CD4-positive, alpha-beta memory T cell (primary cell): ENCODE measurements around the gene SLC9C1. TPM values are rescaled to one million over a fixed set of nuclear protein-coding genes. Genes with fewer than 3 reads are reported as not detected.
"Not testable (repeated sequence)": the region's sequence is repeated elsewhere in the genome, so short reads cannot be mapped to it uniquely, and the experiment has no call there.

Experiments used
- CTCF ChIA-PET: fragments of 350-600 bp; sonication (Branson Sonifier 250); formaldehyde crosslinking; loops from one replicate; lab custom pipeline; 2021; ENCODE audit warnings: inconsistent platforms; ENCODE audit not compliant: partially characterized antibody; lab: Charles Lee
- POLR2A ChIA-PET: fragments of 350-600 bp; sonication (Branson Sonifier 250); formaldehyde crosslinking; loops from one replicate; lab custom pipeline; 2021; ENCODE audit not compliant: partially characterized antibody; lab: Charles Lee
- DNase-seq, 5 donors: peaks; one replicate each; pipeline versions ENCODE4 v3.0.0 to v3.0.0-alpha.2; 2020 to 2022; ENCODE audit warnings: mixed read lengths in 1 of 5
- H3K27ac ChIP-seq: one replicate; pipeline ENCODE4 v1.7.0; 2013; ENCODE audit warnings: low read depth, low read length
- H3K27me3 ChIP-seq: 2 replicates; pipeline ENCODE4 v1.7.0; 2013; ENCODE audit warnings: mild to moderate bottlenecking, low read length, moderate library complexity; ENCODE audit not compliant: insufficient read depth
- H3K36me3 ChIP-seq: 2 replicates; pipeline ENCODE4 v1.7.0; 2013; ENCODE audit warnings: mild to moderate bottlenecking, low read length, moderate library complexity; ENCODE audit not compliant: insufficient read depth
- H3K4me1 ChIP-seq: 2 replicates; pipeline ENCODE4 v1.7.0; 2013; ENCODE audit warnings: mild to moderate bottlenecking, low read length, moderate library complexity; ENCODE audit not compliant: insufficient read depth
- H3K4me3 ChIP-seq, 2 donors: one replicate each; pipeline ENCODE4 v1.7.0; 2013; ENCODE audit warnings: low read length in 2 of 2, mild to moderate bottlenecking in 1 of 2
- H3K9me3 ChIP-seq, 2 donors: one replicate each; pipeline ENCODE4 v1.7.0; 2013; ENCODE audit warnings: low read length in 2 of 2, control low read depth in 1 of 2; ENCODE audit not compliant: control insufficient read depth in 1 of 2
- H3K27ac Mint-ChIP-seq, 7 donors: one replicate each; pipeline ENCODE4 v1.8.0; 2020 to 2021; ENCODE audit warnings: mixed read lengths in 7 of 7, mild to moderate bottlenecking in 6 of 7, inconsistent platforms in 3 of 7, moderate library complexity in 3 of 7
- H3K27me3 Mint-ChIP-seq, 2 donors: one replicate each; pipeline ENCODE4 v1.8.0; 2020 to 2021; ENCODE audit warnings: mixed read lengths in 2 of 2
- H3K36me3 Mint-ChIP-seq, 2 donors: one replicate each; pipeline ENCODE4 v1.8.0; 2020 to 2021; ENCODE audit warnings: mixed read lengths in 2 of 2, inconsistent platforms in 1 of 2, mild to moderate bottlenecking in 1 of 2
- H3K4me1 Mint-ChIP-seq, 4 donors: one replicate each; pipeline ENCODE4 v1.8.0; 2020 to 2021; ENCODE audit warnings: mixed read lengths in 4 of 4, mild to moderate bottlenecking in 1 of 4
- H3K4me3 Mint-ChIP-seq, 8 donors: one replicate each; pipeline ENCODE4 v1.8.0; 2020 to 2021; ENCODE audit warnings: mixed read lengths in 8 of 8, mild to moderate bottlenecking in 7 of 8, moderate library complexity in 6 of 8, inconsistent platforms in 3 of 8
- H3K9me3 Mint-ChIP-seq, 8 donors: one replicate each; pipeline ENCODE4 v1.8.0; 2020 to 2021; ENCODE audit warnings: mixed read lengths in 8 of 8, mild to moderate bottlenecking in 5 of 8, inconsistent platforms in 3 of 8, moderate library complexity in 1 of 8
- intact Hi-C: fragments of 100-400 bp; cut with micrococcal nuclease; formaldehyde crosslinking; loops from one replicate; pipeline ENCODE4 v1.15.1; 2023
- polyA plus RNA-seq, 2 donors: library from polyadenylated mRNA; unstranded; fragments of 300-500 nt; fragmentation: Illumina TruSeq; gene quantifications; one replicate each; pipeline ENCODE4 v1.2.3, GENCODE V29; 2021
- total RNA-seq, 2 experiments: library from RNA; stranded (reverse); gene quantifications; one replicate each; pipeline ENCODE4 v1.2.3, GENCODE V29; 2021

Gene SLC9C1
- total and polyA plus RNA-seq, 4 experiments from 2014 or later: not detected

DNA sequence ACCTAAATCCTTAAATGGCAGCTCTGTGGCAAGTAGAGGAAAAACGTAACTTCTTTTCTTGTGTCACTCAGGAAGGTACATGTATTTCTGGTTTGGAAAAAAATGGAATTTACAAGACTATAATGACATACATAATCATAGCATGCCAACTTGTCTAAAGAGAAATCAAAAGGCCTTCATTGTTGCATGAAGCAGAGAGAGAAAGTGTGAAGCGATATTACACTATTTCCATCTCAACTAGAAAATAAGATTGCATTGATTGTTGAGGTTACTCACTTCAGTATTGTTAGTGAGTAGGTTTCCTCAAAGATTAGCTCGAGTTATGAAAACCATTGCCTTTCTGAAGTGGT, 93.7 kb downstream of the SLC9C1 start:
- H3K4me1 Mint-ChIP-seq: no peaks in the 10 kb centered on the region
- no peaks in the 10 kb centered on the region for H3K36me3 ChIP-seq
- H3K27me3 Mint-ChIP-seq: peaks cover 0 to 4% of the 10 kb centered on the region in 2 donors
- no peak overlapping the region for H3K27ac Mint-ChIP-seq
- no peaks in the 10 kb centered on the region for H3K27me3 ChIP-seq
- H3K36me3 Mint-ChIP-seq: no peaks in the 10 kb centered on the region
- CTCF ChIA-PET: no interaction called here
- POLR2A ChIA-PET: no interaction called here
- H3K4me1 ChIP-seq: no peaks in the 10 kb centered on the region
- no peak overlapping the region for H3K4me3 ChIP-seq
- no peaks in the 10 kb centered on the region for H3K9me3 ChIP-seq
- intact Hi-C loops: no loop called here
- no peak overlapping the region for H3K27ac ChIP-seq
- H3K9me3 Mint-ChIP-seq: peaks cover 0 to 8% (median 5%) of the 10 kb centered on the region in 8 donors
- H3K4me3 Mint-ChIP-seq: no peak overlapping the region
- DNase-seq: no peak

DNA sequence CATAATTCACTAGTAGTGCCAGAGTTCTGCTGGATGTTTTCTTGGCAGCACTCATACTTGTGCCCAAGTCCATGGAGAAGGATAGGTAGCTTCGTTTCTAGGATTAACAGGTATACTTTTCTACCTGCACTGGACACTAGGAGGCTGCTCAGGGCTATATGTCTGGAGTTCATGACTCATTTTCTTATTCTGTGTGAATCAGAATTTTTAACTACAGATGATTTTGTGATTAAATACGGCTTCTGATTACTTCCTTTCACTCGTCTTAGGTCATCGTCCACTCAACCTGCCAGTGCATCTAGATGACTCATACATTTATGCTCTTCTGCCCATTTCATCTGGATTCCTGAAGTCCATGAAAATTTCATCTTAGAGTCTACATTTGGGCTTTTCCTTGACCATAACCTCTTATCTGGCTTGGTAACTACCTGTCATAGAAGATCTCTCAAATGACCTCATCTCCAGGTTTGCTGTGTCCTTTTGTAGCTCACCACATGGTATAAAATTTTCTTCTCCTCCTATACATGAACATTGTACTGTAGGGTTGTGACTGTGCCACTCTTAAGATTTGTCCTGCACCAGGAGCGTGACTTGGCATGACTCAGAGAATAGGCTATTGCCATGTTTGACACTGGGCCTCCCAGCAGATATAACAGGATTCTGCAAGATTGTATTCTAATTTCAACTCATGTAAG, 94.2 kb downstream of the SLC9C1 start:
- CTCF ChIA-PET: no interaction called here
- intact Hi-C loops: no loop called here
- no peak overlapping the region for H3K4me3 ChIP-seq

DNA sequence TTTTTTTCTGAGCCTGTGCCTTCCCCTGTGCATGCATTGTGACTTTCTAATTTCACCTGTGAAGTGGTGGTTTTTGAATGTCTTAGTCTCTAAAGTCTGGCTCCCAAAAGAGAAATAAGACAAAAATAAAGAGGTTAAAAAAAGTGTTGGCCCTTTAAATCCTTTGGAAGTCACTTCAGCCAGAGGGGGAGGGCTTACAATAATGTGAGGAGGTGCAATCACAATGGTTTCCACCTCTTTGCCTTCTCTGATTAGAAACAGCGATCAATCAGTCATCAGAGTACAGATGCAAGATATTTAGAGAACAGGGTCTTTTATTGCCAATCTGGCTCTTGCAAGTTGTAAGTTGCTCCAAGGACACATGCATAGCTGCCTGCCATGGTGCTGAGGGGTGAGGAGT, 96.9 kb downstream of the SLC9C1 start:
- H3K4me1 ChIP-seq: no peaks in the 10 kb centered on the region
- H3K27ac ChIP-seq: no peak overlapping the region
- Mint-ChIP-seq H3K4me1 (no peaks in the 10 kb centered on the region), H3K27ac (no peak overlapping the region), H3K27me3 (peaks cover under 1 to 2% of the 10 kb centered on the region in 2 donors), H3K36me3 (peaks cover 3 to 11% of the 10 kb centered on the region in 2 donors), H3K4me3 (no peak overlapping the region), H3K9me3 (peaks cover 3 to 34% (median 29%) of the 10 kb centered on the region in 8 donors)
- H3K36me3 ChIP-seq: no peaks in the 10 kb centered on the region
- no peak overlapping the region for H3K4me3 ChIP-seq
- H3K27me3 ChIP-seq: no peaks in the 10 kb centered on the region
- POLR2A ChIA-PET: no interaction called here
- intact Hi-C loops: no loop called here
- CTCF ChIA-PET: no interaction called here
- DNase-seq: no peak
- peaks cover 0 to 5% of the 10 kb centered on the region in 2 donors for H3K9me3 ChIP-seq

More for the DNA sequence above, 94.2 kb downstream of the SLC9C1 start:
- Mint-ChIP-seq H3K9me3 (peaks cover 0 to 13% (median 7%) of the 10 kb centered on the region in 8 donors), H3K27ac (no peak overlapping the region), H3K36me3 (no peaks in the 10 kb centered on the region), H3K27me3 (peaks cover 0 to 4% of the 10 kb centered on the region in 2 donors), H3K4me1 (no peaks in the 10 kb centered on the region), H3K4me3 (no peak overlapping the region)
- Histone ChIP-seq H3K9me3 (no peaks in the 10 kb centered on the region), H3K27me3 (no peaks in the 10 kb centered on the region), H3K4me1 (no peaks in the 10 kb centered on the region), H3K36me3 (no peaks in the 10 kb centered on the region), H3K27ac (no peak overlapping the region)
- no peak for DNase-seq
- POLR2A ChIA-PET: no interaction called here

DNA sequence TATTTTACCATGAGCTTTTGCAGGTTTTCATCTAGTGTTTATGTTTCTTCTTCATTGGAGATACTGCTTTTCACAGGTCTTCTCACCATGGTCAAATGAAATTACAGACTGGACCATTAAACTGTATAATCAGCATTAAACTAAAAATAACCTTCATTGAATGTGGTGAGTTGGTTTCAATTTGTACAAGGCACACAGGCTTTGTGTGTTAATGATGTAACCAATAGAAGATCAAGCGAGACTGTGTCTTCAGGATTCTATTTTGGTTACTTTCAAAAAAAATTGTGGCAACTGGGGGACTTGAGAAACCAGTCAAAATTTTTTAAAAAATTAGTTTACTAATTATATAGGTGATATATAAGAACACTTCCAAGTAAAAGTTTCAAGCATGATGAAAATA, 106.7 kb downstream of the SLC9C1 start:
- Histone ChIP-seq H3K4me3 (no peak overlapping the region), H3K27me3 (no peaks in the 10 kb centered on the region), H3K9me3 (no peaks in the 10 kb centered on the region), H3K27ac (no peak overlapping the region), H3K36me3 (no peaks in the 10 kb centered on the region), H3K4me1 (no peaks in the 10 kb centered on the region)
- intact Hi-C loops: no loop called here
- Mint-ChIP-seq H3K36me3 (peaks cover 2 to 4% of the 10 kb centered on the region in 2 donors), H3K27me3 (peaks cover 1 to 5% of the 10 kb centered on the region in 2 donors), H3K9me3 (peaks cover 2 to 23% (median 13%) of the 10 kb centered on the region in 8 donors), H3K4me3 (no peak overlapping the region), H3K27ac (no peak overlapping the region), H3K4me1 (peaks cover 0 to 4% (median 0%) of the 10 kb centered on the region in 4 donors)
- no peak for DNase-seq
- CTCF ChIA-PET: no interaction called here
- POLR2A ChIA-PET: no interaction called here

DNA sequence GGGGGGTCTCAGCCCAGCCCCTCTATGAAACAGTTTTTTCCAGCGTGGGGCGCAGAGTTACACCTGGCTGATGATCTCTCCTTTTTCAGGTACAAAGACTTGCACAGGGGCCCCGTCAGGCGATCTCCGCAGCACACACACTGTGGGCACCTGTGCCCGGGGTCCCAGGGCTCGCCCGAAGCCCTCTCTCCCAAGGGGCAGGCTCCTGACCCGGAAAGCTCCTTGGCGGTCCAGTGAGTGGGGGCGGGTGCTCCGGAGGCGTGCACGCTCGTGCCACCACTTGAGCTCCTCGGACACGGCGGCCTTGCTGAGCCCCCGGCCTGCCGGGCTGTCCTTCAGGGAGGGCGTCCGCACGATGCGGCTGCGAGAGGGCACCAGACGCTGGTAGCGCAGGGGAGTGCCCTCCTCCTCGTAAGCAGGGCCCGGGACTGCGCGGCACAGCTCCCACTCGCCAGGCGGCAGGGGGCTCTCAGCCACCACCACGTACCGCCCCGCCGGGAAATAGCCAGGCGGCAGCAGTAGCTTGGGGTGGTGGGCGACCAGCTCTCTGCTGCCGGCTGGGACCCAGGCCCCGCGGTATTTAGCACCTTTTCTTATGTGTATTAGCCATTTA, 108.5 kb downstream of the SLC9C1 start:
- H3K27me3 ChIP-seq, H3K36me3 Mint-ChIP-seq, intact Hi-C loops, H3K4me3 ChIP-seq, H3K27ac ChIP-seq, H3K36me3 ChIP-seq, H3K27ac Mint-ChIP-seq, CTCF ChIA-PET, POLR2A ChIA-PET, H3K4me1 Mint-ChIP-seq, H3K9me3 ChIP-seq, H3K4me1 ChIP-seq, H3K4me3 Mint-ChIP-seq, H3K27me3 Mint-ChIP-seq: not testable (repeated sequence)
- peaks cover 0 to 14% (median 4%) of the 10 kb centered on the region in 8 donors for H3K9me3 Mint-ChIP-seq
- peak in 1 of 5 donors; percentile 10 for DNase-seq

DNA sequence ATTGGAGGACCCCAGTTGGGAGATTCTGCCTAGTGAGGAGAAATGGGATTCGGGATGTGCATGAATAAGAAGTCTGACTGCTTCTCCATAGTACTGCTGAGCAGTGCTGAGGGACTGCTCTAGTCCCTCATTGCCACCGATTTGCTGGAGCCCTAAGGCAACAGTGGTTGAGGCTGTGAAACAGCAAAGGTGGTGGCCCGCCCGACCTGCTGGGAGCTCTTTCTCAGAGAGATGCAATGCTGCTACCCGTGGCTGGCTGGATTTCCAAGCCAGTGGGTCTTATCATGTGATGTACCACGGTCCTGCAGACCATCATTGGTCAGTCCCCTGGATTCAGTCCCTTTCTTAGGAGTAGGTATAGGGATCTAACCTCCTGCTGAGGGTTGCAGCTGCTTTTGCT, 118.4 kb downstream of the SLC9C1 start:
- Mint-ChIP-seq H3K27me3 (peaks cover 3 to 5% of the 10 kb centered on the region in 2 donors), H3K4me1 (no peaks in the 10 kb centered on the region), H3K4me3 (no peak overlapping the region), H3K36me3 (no peaks in the 10 kb centered on the region), H3K27ac (no peak overlapping the region), H3K9me3 (no peaks in the 10 kb centered on the region)
- intact Hi-C loops: no loop called here
- H3K4me3 ChIP-seq: no peak overlapping the region
- CTCF ChIA-PET: no interaction called here
- H3K36me3 ChIP-seq: no peaks in the 10 kb centered on the region
- no peak overlapping the region for H3K27ac ChIP-seq
- no peaks in the 10 kb centered on the region for H3K4me1 ChIP-seq
- H3K9me3 ChIP-seq: no peaks in the 10 kb centered on the region
- no peak for DNase-seq
- H3K27me3 ChIP-seq: no peaks in the 10 kb centered on the region
- POLR2A ChIA-PET: no interaction called here

DNA sequence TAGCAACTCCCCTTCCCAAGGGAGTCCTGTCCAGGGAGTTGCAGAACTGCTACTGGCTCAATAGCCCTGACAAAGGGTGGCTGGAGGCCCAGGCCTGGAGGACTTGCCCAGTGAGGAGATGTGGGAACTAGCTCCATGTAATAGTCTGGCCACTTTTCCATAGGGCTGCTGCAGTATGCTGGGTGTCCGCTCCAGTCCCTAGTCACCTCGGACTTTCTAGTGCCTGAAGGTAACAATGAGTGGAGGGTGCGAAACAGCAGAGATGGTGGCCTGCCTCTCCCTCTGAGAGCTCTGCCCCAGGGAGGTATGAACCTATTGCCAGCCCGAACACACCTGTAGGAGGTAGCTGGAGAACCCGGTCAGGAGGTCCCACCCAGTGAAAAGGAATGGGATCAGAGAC, 119.0 kb downstream of the SLC9C1 start:
- intact Hi-C loops: no loop called here
- no peak overlapping the region for H3K4me3 ChIP-seq
- POLR2A ChIA-PET: no interaction called here

More for the DNA sequence above, 119.0 kb downstream of the SLC9C1 start:
- H3K4me1 Mint-ChIP-seq: no peaks in the 10 kb centered on the region
- H3K36me3 ChIP-seq: no peaks in the 10 kb centered on the region
- DNase-seq: no peak
- CTCF ChIA-PET: no interaction called here
- H3K27me3 ChIP-seq: no peaks in the 10 kb centered on the region
- H3K4me3 Mint-ChIP-seq: no peak overlapping the region
- peaks cover 3 to 5% of the 10 kb centered on the region in 2 donors for H3K27me3 Mint-ChIP-seq
- no peak overlapping the region for H3K27ac ChIP-seq
- no peaks in the 10 kb centered on the region for H3K9me3 Mint-ChIP-seq
- H3K4me1 ChIP-seq: no peaks in the 10 kb centered on the region
- H3K36me3 Mint-ChIP-seq: no peaks in the 10 kb centered on the region
- H3K9me3 ChIP-seq: no peaks in the 10 kb centered on the region
- H3K27ac Mint-ChIP-seq: no peak overlapping the region
